HEK293 (cell line): ENCODE measurements around the gene MCM7.

Experiments
- ZNF223 ChIP-seq: fragments of 450-650 bp; formaldehyde crosslinking; IDR thresholded peaks from 2 replicates; pipeline ENCODE4 v1.5.1; 2016; ENCODE audit warnings: missing biosample characterization, missing genetic modification characterization
- TF ChIP-seq, protein P1 (sequence below): fragments of 450-650 bp; formaldehyde crosslinking; IDR thresholded peaks from 2 replicates; pipeline ENCODE4 v1.5.1; 2016; ENCODE audit warnings: missing biosample characterization, missing genetic modification characterization

DNA sequence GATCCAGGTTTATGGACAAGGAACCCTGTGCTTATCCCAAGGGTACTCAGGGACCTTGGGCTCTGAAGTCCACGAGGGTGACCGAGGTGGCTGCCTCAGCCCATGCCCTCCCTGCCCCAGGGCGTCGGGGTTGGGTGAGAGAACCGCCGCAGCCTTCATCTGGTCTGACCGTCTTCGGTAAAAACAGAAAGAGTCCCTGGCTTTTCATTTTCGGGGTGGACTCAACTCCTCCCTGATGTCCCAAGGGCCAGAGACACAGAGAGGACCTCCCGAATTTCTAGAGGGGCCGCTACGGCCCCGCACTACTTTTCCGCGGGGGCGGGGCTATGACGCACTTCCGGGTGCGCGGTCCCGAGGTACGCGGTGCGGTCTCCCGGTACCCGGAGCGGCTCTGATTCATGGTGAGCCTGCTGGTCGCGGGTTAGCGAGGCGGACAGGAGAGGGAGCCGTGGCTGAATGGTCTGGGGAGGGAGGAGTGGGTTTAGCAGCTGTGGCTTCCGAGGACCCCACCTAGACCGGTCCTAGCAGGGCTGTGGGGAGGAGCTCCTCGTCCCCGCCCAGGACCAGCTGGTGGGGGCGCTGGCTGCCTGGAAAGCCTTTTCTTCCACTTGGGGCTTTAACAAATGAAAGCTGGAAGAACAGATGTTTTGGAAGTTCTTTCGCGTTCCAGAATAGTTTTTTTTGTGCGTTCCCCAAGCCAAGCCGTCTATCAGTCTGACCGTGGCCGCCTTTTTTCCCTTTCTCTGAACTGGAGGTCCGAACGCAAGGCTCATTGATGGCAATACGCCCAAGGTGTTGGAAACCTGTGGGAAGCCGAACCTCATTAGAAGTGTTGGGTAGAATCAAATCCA lies 51.5 kb downstream of the MCM7 start, which contains the start of gene ZSCAN21:
- TF ChIP-seq, protein P1, sequence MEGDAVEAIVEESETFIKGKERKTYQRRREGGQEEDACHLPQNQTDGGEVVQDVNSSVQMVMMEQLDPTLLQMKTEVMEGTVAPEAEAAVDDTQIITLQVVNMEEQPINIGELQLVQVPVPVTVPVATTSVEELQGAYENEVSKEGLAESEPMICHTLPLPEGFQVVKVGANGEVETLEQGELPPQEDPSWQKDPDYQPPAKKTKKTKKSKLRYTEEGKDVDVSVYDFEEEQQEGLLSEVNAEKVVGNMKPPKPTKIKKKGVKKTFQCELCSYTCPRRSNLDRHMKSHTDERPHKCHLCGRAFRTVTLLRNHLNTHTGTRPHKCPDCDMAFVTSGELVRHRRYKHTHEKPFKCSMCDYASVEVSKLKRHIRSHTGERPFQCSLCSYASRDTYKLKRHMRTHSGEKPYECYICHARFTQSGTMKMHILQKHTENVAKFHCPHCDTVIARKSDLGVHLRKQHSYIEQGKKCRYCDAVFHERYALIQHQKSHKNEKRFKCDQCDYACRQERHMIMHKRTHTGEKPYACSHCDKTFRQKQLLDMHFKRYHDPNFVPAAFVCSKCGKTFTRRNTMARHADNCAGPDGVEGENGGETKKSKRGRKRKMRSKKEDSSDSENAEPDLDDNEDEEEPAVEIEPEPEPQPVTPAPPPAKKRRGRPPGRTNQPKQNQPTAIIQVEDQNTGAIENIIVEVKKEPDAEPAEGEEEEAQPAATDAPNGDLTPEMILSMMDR (tag by site-specific recombination), result peak; percentile 89
- TF ChIP-seq ZNF223 (tag by site-specific recombination), result no peak
